OCI-LY1 (cell line): ENCODE data around the gene ZBTB22.

Source experiments
- H2AFZ ChIP-seq: fragments of 200-600 bp; sonication (generic), shearing (Covaris generic); 2 replicates; pipeline ENCODE4 v1.6.0; 2014; ENCODE audit warnings: antibody characterized with exemption, mild to moderate bottlenecking, low read length
- H3F3A ChIP-seq: fragments of 200-600 bp; sonication (generic), shearing (Covaris generic); 2 replicates; pipeline ENCODE4 v1.6.0; 2014; ENCODE audit warnings: mild to moderate bottlenecking, antibody characterized with exemption, low read length, moderate library complexity; ENCODE audit not compliant: insufficient read depth
- H3K27ac ChIP-seq: fragments of 200-600 bp; sonication (generic); 2 replicates; pipeline ENCODE4 v1.5.1; 2014; ENCODE audit warnings: low read length, mixed run types, mild to moderate bottlenecking, low read depth; ENCODE audit not compliant: poor library complexity, severe bottlenecking
- H3K27me3 ChIP-seq: fragments of 200-600 bp; sonication (generic); 2 replicates; pipeline ENCODE4 v1.6.0; 2014; ENCODE audit warnings: antibody characterized with exemption, mild to moderate bottlenecking, low read length, moderate library complexity; ENCODE audit not compliant: insufficient read depth
- H3K36me3 ChIP-seq: fragments of 200-600 bp; sonication (generic); 2 replicates; pipeline ENCODE4 v1.6.1; 2014; ENCODE audit warnings: mild to moderate bottlenecking, antibody characterized with exemption, low read length, moderate library complexity, mixed read lengths; ENCODE audit not compliant: insufficient read depth
- H3K4me1 ChIP-seq: fragments of 200-600 bp; sonication (generic); 2 replicates; pipeline ENCODE4 v1.5.1; 2014; ENCODE audit warnings: mild to moderate bottlenecking, low read length, moderate library complexity; ENCODE audit not compliant: insufficient read depth, severe bottlenecking
- H3K4me2 ChIP-seq: fragments of 200-600 bp; sonication (generic), shearing (Covaris generic); 2 replicates; pipeline ENCODE4 v1.6.1; 2014; ENCODE audit warnings: low read length
- H3K4me3 ChIP-seq: fragments of 200-600 bp; sonication (generic); 2 replicates; pipeline ENCODE4 v1.5.1; 2014; ENCODE audit warnings: low read length, low read depth, mild to moderate bottlenecking, mixed read lengths; ENCODE audit not compliant: poor library complexity, severe bottlenecking
- H3K79me2 ChIP-seq: fragments of 200-600 bp; shearing (Covaris generic); 2 replicates; pipeline ENCODE4 v1.6.1; 2016; ENCODE audit warnings: mixed run types, low read length, mixed read lengths; ENCODE audit not compliant: insufficient read depth
- H3K9ac ChIP-seq: fragments of 200-600 bp; sonication (generic), shearing (Covaris generic); 2 replicates; pipeline ENCODE4 v1.6.1; 2014; ENCODE audit warnings: mild to moderate bottlenecking, low read length, mixed read lengths
- H3K9me2 ChIP-seq: fragments of 200-600 bp; sonication (generic), shearing (Covaris generic); 2 replicates; pipeline ENCODE4 v1.6.1; 2014; ENCODE audit warnings: low read depth, mild to moderate bottlenecking, low read length, mixed read lengths
- H3K9me3 ChIP-seq: fragments of 200-600 bp; shearing (Covaris generic); 2 replicates; pipeline ENCODE4 v1.6.1; 2014; ENCODE audit warnings: low read length, mixed read lengths
- H4K20me1 ChIP-seq: fragments of 200-600 bp; sonication (generic), shearing (Covaris generic); 2 replicates; pipeline ENCODE4 v1.6.0; 2016; ENCODE audit warnings: mild to moderate bottlenecking, low read length; ENCODE audit not compliant: insufficient read depth
- CTCF ChIP-seq: fragments of 200-600 bp; sonication (generic), shearing (Covaris generic); IDR thresholded peaks from 2 replicates; pipeline ENCODE4 v1.5.1; 2017; ENCODE audit warnings: mild to moderate bottlenecking, antibody characterized with exemption, low read length, moderate library complexity, mixed read lengths
- EZH2 ChIP-seq: fragments of 200-600 bp; sonication (generic), shearing (Covaris generic); IDR thresholded peaks from 2 replicates; pipeline ENCODE4 v1.8.0; 2017; ENCODE audit warnings: borderline replicate concordance, mixed run types, mild to moderate bottlenecking, antibody characterized with exemption, low read length, moderate library complexity, mixed read lengths

ZBTB22 gene

GRCh38 chr6:33315793-33316602 lies 1.5 kb downstream of the ZBTB22 start:
- Histone ChIP-seq H3K4me3 (no peak overlapping the region), H3K79me2 (peaks cover 12% of the 10 kb centered on the region), H3K36me3 (peaks cover 35% of the 10 kb centered on the region), H3K4me2 (no peak overlapping the region), H2AFZ (no peak overlapping the region), H3F3A (0 out of 2 replicates have a peak, but pooled peaks cover 4% of the 10 kb centered on the region), H3K9me2 (no peaks in the 10 kb centered on the region), H3K9ac (no peak overlapping the region), H3K4me1 (peaks cover 52% of the 10 kb centered on the region), H3K27me3 (no peaks in the 10 kb centered on the region), H4K20me1 (no peaks in the 10 kb centered on the region), H3K9me3 (no peaks in the 10 kb centered on the region), H3K27ac (no peak overlapping the region)
- TF ChIP-seq CTCF = no peak
- TF ChIP-seq EZH2 = no peak

DNA sequence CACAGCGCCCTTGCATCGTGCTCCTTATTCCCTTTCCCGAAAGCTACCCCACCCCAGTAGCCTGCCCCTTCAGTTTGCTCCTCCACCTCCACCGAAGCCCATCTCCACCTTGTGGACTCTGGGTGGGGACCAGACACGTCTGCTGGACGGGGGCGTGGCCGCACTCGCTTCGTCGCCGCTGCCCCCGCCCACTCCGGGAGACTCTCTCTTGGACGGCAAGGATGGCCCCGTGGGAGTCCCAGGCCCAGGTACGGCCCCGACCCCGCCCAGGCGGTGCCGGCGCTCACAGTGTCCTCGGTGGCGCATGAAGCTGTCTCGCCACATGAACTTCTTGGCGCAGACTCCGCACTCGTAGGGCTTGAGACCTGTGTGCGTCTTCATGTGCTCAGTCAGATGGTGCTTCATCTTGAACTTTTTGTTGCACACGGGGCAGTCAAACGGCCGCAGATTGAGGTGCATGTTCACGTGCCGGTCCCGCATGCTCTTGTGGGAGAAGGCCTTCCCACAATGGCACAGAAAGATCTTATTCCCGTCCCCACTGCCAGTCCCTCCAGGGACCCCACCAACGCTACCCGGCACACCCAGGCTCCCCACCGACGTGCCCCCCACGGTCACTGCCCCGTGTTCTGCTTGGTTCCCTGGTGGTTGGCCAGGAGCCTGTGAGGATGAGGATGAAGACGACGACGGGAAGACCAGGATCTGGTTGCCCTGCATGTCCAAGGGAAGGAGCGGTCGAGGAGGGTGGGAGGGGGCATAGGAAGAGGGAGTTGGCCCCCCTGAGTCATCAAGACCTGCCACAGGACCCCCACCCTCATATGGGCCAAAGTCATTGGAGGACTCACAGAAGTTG lies 2.4 kb downstream of the ZBTB22 start:
- Histone ChIP-seq H3K4me1 (peaks cover 44% of the 10 kb centered on the region), H3K9ac (no peak overlapping the region), H3K9me3 (no peaks in the 10 kb centered on the region), H3K36me3 (peaks cover 27% of the 10 kb centered on the region), H3K79me2 (peaks cover 16% of the 10 kb centered on the region), H3K9me2 (no peaks in the 10 kb centered on the region), H4K20me1 (no peaks in the 10 kb centered on the region), H3K4me3 (peak overlapping the region; percentile 85), H2AFZ (no peak overlapping the region), H3K27me3 (no peaks in the 10 kb centered on the region), H3F3A (0 out of 2 replicates have a peak, but pooled peaks cover 4% of the 10 kb centered on the region), H3K4me2 (peak overlapping the region; percentile 89; the same call in 1 of the 2 replicates), H3K27ac (peak overlapping the region; percentile 94)
- TF ChIP-seq CTCF (no peak), EZH2 (no peak)

GRCh38 chr6:33314515-33314942 lies 3.0 kb downstream of the ZBTB22 start:
- Histone ChIP-seq H3K27ac (peak overlapping the region; percentile 94), H3K79me2 (peaks cover 16% of the 10 kb centered on the region)

More at GRCh38 chr6:33314515-33314942, 3.0 kb downstream of the ZBTB22 start:
- Histone ChIP-seq H3K4me1 (peaks cover 37% of the 10 kb centered on the region), H3K36me3 (peaks cover 20% of the 10 kb centered on the region), H2AFZ (no peak overlapping the region), H3K4me2 (peak overlapping the region; percentile 89), H3K9me3 (no peaks in the 10 kb centered on the region), H3K4me3 (peak overlapping the region; percentile 85), H3K9ac (peak overlapping the region; percentile 83), H3K27me3 (no peaks in the 10 kb centered on the region), H4K20me1 (no peaks in the 10 kb centered on the region), H3K9me2 (no peaks in the 10 kb centered on the region), H3F3A (0 out of 2 replicates have a peak, but pooled peaks cover 4% of the 10 kb centered on the region)
- no peak for TF ChIP-seq EZH2
- no peak for TF ChIP-seq CTCF
